Measurements from ENCODE around the gene S100Z.

S100Z gene

DNA sequence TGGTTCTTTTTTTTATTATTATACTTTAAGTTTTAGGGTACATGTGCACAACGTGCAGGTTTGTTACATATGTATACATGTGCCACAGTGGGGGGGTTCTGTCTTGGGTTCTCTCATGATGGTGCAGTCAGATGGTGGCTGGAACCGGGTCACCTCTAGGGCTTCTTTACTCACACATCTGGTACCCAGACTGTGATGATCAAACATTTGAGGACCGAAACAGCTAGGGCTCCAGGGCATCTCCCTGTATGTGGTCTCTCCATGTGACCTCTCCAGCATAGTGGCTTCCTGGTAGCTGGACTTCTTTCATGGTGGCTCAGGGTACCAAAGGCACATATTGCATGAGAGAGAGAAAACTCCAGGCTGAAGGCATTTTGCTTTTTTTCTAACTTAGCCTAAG is 93.2 kb downstream of the S100Z start:
- H3K27ac ChIP-seq (ENCODE audit: extremely low read depth, low read depth, low read length): no peak overlapping the region
- TF ChIP-seq SALL2 (tag by site-specific recombination; IDR thresholded peaks at IDR 0.05; ENCODE audit: borderline replicate concordance) (no peak), ZNF133 (tag by site-specific recombination; IDR thresholded peaks at IDR 0.05) (no peak), ZNF157 (tag by site-specific recombination; IDR thresholded peaks at IDR 0.05) (no peak), ZSCAN16 (tag by site-specific recombination; IDR thresholded peaks at IDR 0.05) (no peak), ZNF623 (tag by site-specific recombination; IDR thresholded peaks at IDR 0.05) (no peak), KLF1 (tag by site-specific recombination; IDR thresholded peaks at IDR 0.05) (no peak)
- TF ChIP-seq, protein P1, sequence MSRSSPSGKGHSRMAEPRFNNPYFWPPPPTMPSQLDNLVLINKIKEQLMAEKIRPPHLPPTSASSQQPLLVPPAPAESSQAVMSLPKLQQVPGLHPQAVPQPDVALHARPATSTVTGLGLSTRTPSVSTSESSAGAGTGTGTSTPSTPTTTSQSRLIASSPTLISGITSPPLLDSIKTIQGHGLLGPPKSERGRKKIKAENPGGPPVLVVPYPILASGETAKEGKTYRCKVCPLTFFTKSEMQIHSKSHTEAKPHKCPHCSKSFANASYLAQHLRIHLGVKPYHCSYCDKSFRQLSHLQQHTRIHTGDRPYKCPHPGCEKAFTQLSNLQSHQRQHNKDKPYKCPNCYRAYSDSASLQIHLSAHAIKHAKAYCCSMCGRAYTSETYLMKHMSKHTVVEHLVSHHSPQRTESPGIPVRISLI (tag by site-specific recombination; IDR thresholded peaks at IDR 0.05): no peak
- TF ChIP-seq, protein P2, sequence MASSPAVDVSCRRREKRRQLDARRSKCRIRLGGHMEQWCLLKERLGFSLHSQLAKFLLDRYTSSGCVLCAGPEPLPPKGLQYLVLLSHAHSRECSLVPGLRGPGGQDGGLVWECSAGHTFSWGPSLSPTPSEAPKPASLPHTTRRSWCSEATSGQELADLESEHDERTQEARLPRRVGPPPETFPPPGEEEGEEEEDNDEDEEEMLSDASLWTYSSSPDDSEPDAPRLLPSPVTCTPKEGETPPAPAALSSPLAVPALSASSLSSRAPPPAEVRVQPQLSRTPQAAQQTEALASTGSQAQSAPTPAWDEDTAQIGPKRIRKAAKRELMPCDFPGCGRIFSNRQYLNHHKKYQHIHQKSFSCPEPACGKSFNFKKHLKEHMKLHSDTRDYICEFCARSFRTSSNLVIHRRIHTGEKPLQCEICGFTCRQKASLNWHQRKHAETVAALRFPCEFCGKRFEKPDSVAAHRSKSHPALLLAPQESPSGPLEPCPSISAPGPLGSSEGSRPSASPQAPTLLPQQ (tag by site-specific recombination; IDR thresholded peaks at IDR 0.05): no peak
- TF ChIP-seq, protein P3, sequence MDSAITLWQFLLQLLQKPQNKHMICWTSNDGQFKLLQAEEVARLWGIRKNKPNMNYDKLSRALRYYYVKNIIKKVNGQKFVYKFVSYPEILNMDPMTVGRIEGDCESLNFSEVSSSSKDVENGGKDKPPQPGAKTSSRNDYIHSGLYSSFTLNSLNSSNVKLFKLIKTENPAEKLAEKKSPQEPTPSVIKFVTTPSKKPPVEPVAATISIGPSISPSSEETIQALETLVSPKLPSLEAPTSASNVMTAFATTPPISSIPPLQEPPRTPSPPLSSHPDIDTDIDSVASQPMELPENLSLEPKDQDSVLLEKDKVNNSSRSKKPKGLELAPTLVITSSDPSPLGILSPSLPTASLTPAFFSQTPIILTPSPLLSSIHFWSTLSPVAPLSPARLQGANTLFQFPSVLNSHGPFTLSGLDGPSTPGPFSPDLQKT (IDR thresholded peaks at IDR 0.05; ENCODE audit: borderline replicate concordance, low read depth, low read length): no peak
- TF ChIP-seq, protein P4, sequence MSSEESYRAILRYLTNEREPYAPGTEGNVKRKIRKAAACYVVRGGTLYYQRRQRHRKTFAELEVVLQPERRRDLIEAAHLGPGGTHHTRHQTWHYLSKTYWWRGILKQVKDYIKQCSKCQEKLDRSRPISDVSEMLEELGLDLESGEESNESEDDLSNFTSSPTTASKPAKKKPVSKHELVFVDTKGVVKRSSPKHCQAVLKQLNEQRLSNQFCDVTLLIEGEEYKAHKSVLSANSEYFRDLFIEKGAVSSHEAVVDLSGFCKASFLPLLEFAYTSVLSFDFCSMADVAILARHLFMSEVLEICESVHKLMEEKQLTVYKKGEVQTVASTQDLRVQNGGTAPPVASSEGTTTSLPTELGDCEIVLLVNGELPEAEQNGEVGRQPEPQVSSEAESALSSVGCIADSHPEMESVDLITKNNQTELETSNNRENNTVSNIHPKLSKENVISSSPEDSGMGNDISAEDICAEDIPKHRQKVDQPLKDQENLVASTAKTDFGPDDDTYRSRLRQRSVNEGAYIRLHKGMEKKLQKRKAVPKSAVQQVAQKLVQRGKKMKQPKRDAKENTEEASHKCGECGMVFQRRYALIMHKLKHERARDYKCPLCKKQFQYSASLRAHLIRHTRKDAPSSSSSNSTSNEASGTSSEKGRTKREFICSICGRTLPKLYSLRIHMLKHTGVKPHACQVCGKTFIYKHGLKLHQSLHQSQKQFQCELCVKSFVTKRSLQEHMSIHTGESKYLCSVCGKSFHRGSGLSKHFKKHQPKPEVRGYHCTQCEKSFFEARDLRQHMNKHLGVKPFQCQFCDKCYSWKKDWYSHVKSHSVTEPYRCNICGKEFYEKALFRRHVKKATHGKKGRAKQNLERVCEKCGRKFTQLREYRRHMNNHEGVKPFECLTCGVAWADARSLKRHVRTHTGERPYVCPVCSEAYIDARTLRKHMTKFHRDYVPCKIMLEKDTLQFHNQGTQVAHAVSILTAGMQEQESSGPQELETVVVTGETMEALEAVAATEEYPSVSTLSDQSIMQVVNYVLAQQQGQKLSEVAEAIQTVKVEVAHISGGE (tag by site-specific recombination; conservative IDR thresholded peaks at IDR 0.05; ENCODE audit: low read depth): no peak
- H3K4me1 ChIP-seq (ENCODE audit: control insufficient read depth, insufficient read depth, low read length): no peaks in the 10 kb centered on the region
- no peaks in the 10 kb centered on the region for H3K9me3 ChIP-seq (ENCODE audit: control insufficient read depth, insufficient read depth, low read depth, low read length)
- ChIA-PET CTCF (interaction anchor here (1.3 kb wide), 1 partner anchor 15 kb away, joined by 4 read pairs; no protein-coding TSS in a partner anchor), POLR2A (interaction anchor here (0.6 kb wide), 1 partner anchor 87 kb away, joined by 3 read pairs; the partner anchor contains the start of gene AGGF1)
- no peak overlapping the region for H3K4me3 ChIP-seq (ENCODE audit: low read depth, low read length)
- no peaks in the 10 kb centered on the region for H3K36me3 ChIP-seq (ENCODE audit: control insufficient read depth in 2 of 2, insufficient read depth in 1 of 2, low read length in 2 of 2)

DNA sequence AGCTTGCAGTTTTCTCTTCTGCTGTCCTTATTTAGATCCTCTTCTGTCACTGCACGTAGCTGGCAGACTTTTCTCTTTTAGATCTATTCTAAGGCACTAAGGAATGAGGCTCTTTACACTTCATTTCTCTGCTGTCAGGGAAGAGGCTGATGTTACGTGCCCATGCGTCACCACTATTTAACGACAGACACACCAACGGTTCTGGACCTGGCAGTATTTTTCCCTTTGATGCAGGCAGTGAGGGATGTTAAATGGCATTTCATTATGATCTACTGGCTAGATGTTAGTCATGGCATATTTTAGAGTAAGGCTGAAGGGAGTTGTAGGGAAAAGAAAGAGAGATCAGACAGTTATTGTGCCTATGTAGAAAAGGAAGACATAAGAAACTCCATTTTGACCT is 94.8 kb downstream of the S100Z start:
- no peaks in the 10 kb centered on the region for H3K36me3 ChIP-seq (ENCODE audit: control insufficient read depth in 2 of 2, insufficient read depth in 1 of 2, low read length in 2 of 2)
- H3K9me3 ChIP-seq (ENCODE audit: control insufficient read depth, insufficient read depth, low read depth, low read length): no peaks in the 10 kb centered on the region
- CTCF ChIA-PET: interaction anchor here (0.6 kb wide), 1 partner anchor 26 kb away, joined by 4 read pairs; no protein-coding TSS in a partner anchor
- H3K27ac ChIP-seq (ENCODE audit: extremely low read depth, low read depth, low read length): no peak overlapping the region
- no peaks in the 10 kb centered on the region for H3K4me1 ChIP-seq (ENCODE audit: control insufficient read depth, insufficient read depth, low read length)
- POLR2A ChIA-PET: no interaction called here
- no peak overlapping the region for H3K4me3 ChIP-seq (ENCODE audit: low read depth, low read length)
- TF ChIP-seq, protein P5, sequence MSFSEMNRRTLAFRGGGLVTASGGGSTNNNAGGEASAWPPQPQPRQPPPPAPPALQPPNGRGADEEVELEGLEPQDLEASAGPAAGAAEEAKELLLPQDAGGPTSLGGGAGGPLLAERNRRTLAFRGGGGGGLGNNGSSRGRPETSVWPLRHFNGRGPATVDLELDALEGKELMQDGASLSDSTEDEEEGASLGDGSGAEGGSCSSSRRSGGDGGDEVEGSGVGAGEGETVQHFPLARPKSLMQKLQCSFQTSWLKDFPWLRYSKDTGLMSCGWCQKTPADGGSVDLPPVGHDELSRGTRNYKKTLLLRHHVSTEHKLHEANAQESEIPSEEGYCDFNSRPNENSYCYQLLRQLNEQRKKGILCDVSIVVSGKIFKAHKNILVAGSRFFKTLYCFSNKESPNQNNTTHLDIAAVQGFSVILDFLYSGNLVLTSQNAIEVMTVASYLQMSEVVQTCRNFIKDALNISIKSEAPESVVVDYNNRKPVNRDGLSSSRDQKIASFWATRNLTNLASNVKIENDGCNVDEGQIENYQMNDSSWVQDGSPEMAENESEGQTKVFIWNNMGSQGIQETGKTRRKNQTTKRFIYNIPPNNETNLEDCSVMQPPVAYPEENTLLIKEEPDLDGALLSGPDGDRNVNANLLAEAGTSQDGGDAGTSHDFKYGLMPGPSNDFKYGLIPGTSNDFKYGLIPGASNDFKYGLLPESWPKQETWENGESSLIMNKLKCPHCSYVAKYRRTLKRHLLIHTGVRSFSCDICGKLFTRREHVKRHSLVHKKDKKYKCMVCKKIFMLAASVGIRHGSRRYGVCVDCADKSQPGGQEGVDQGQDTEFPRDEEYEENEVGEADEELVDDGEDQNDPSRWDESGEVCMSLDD (tag by site-specific recombination; IDR thresholded peaks at IDR 0.05): no peak
- TF ChIP-seq ZNF530 (tag by site-specific recombination; IDR thresholded peaks at IDR 0.05; ENCODE audit: low read depth) (no peak), KLF7 (tag by site-specific recombination; IDR thresholded peaks at IDR 0.05; ENCODE audit: borderline replicate concordance) (no peak), ZFP69B (tag by site-specific recombination; IDR thresholded peaks at IDR 0.05) (no peak), ZNF664 (tag by site-specific recombination; IDR thresholded peaks at IDR 0.05) (no peak), WT1 (tag by site-specific recombination; IDR thresholded peaks at IDR 0.05) (no peak), SP7 (tag by site-specific recombination; IDR thresholded peaks at IDR 0.05) (no peak)
- TF ChIP-seq, protein P6, sequence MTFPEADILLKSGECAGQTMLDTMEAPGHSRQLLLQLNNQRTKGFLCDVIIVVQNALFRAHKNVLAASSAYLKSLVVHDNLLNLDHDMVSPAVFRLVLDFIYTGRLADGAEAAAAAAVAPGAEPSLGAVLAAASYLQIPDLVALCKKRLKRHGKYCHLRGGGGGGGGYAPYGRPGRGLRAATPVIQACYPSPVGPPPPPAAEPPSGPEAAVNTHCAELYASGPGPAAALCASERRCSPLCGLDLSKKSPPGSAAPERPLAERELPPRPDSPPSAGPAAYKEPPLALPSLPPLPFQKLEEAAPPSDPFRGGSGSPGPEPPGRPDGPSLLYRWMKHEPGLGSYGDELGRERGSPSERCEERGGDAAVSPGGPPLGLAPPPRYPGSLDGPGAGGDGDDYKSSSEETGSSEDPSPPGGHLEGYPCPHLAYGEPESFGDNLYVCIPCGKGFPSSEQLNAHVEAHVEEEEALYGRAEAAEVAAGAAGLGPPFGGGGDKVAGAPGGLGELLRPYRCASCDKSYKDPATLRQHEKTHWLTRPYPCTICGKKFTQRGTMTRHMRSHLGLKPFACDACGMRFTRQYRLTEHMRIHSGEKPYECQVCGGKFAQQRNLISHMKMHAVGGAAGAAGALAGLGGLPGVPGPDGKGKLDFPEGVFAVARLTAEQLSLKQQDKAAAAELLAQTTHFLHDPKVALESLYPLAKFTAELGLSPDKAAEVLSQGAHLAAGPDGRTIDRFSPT (tag by site-specific recombination; IDR thresholded peaks at IDR 0.05): no peak
- TF ChIP-seq, protein P4 (tag by site-specific recombination; conservative IDR thresholded peaks at IDR 0.05; ENCODE audit: low read depth): no peak
